Thoracic aorta (tissue), 2 donors: ENCODE data around the gene MAOA. TPM values are rescaled to one million over a fixed set of nuclear protein-coding genes. Genes with fewer than 3 reads are reported as not detected.
"Not testable (repeated sequence)": the region's sequence is repeated elsewhere in the genome, so short reads cannot be mapped to it uniquely, and the experiment has no call there.

ENCODE experiments used
- ATAC-seq: fragments of 150-250 bp; one replicate; pipeline ENCODE4 v1.8.0; 2017; ENCODE audit warnings: low read depth; ENCODE audit not compliant: insufficient number of reproducible peaks, low FRiP score
- DNase-seq: peaks from one replicate; pipeline ENCODE4 v3.0.0-alpha.2; 2020; ENCODE audit warnings: low spot score
- H3K27ac ChIP-seq, 2 donors: fragments of 200-600 bp; sonication (generic); 1 replicate in 1 of 2; 2 replicates in 1 of 2; pipeline ENCODE4 v1.5.1; 2016; ENCODE audit warnings: mild to moderate bottlenecking in 2 of 2, moderate library complexity in 2 of 2
- H3K27me3 ChIP-seq: fragments of 200-600 bp; sonication (generic); replicated peaks from 2 replicates; pipeline ENCODE4 v1.6.0; 2016; ENCODE audit warnings: mild to moderate bottlenecking; ENCODE audit not compliant: insufficient read depth
- H3K36me3 ChIP-seq: fragments of 200-600 bp; sonication (generic); one replicate; pipeline ENCODE4 v1.5.1; 2016
- H3K4me1 ChIP-seq, 2 donors: fragments of 200-600 bp; sonication (generic); 1 replicate in 1 of 2; 2 replicates in 1 of 2; pipeline versions ENCODE4 v1.5.1 to v1.6.0; 2016; ENCODE audit warnings: low read depth in 2 of 2, mild to moderate bottlenecking in 1 of 2; ENCODE audit not compliant: control insufficient read depth in 1 of 2
- H3K4me3 ChIP-seq: fragments of 200-600 bp; sonication (generic); 2 replicates; pipeline ENCODE4 v1.5.1; 2016; ENCODE audit warnings: mild to moderate bottlenecking
- H3K9me3 ChIP-seq: fragments of 200-600 bp; sonication (generic); 2 replicates; pipeline ENCODE4 v1.5.1; 2016
- CTCF ChIP-seq: fragments of 200-600 bp; sonication (generic); IDR thresholded peaks from one replicate; pipeline ENCODE4 v1.5.1; 2019; ENCODE audit warnings: antibody characterized with exemption
- total RNA-seq, 2 donors: library from RNA; depleted of rRNA; stranded (reverse); fragments of >200 nt; gene quantifications; one replicate each; pipeline versions ENCODE4 v1.1.0 to v1.2.3, GENCODE V29; 2016

The MAOA gene
- total RNA-seq: 10 to 100 TPM; 85.1 to 98.2 TPM

- TF ChIP-seq CTCF: no peak
- H3K36me3 ChIP-seq: no peaks in the 10 kb centered on the region
- no peaks in the 10 kb centered on the region for H3K27me3 ChIP-seq
- peak; percentile 14 for ATAC-seq
- peak within 1 kb of the TSS; percentile 87 to 89 for H3K27ac ChIP-seq
- H3K4me3 ChIP-seq: peak within 1 kb of the TSS; percentile 85
- H3K4me1 ChIP-seq: peaks cover 2 to 5% of the 10 kb centered on the region in 2 donors
- H3K9me3 ChIP-seq: no peaks in the 10 kb centered on the region
- peak; percentile 49 for DNase-seq
Measured at GRCh38 chrX:43656005-43656494, at the start of gene MAOA. Gene MAOA, plus strand, starts transcription at chrX:43656299. Its CDS starts 43 bp downstream, at chrX:43656342.

GRCh38 chrX:43612400-43612799 is 43.7 kb upstream of the MAOA start:
- no peak for ATAC-seq
- Histone ChIP-seq H3K4me3 (no peak overlapping the region), H3K4me1 (no peaks in the 10 kb centered on the region), H3K36me3 (no peaks in the 10 kb centered on the region), H3K9me3 (no peaks in the 10 kb centered on the region), H3K27me3 (no peaks in the 10 kb centered on the region), H3K27ac (no peak overlapping the region)
- no peak for DNase-seq
- TF ChIP-seq CTCF: no peak

GRCh38 chrX:43615660-43616059 is 40.4 kb upstream of the MAOA start:
- no peak for ATAC-seq
- Histone ChIP-seq H3K4me3 (no peak overlapping the region), H3K4me1 (no peaks in the 10 kb centered on the region), H3K27ac (no peak overlapping the region), H3K36me3 (no peaks in the 10 kb centered on the region), H3K27me3 (no peaks in the 10 kb centered on the region), H3K9me3 (no peaks in the 10 kb centered on the region)
- no peak for DNase-seq
- no peak for TF ChIP-seq CTCF

- Histone ChIP-seq H3K4me1 (no peaks in the 10 kb centered on the region), H3K27me3 (no peaks in the 10 kb centered on the region), H3K36me3 (no peaks in the 10 kb centered on the region), H3K9me3 (no peaks in the 10 kb centered on the region), H3K4me3 (no peak overlapping the region), H3K27ac (no peak overlapping the region)
- TF ChIP-seq CTCF: no peak
- ATAC-seq (no peak), DNase-seq (no peak)
Measured at GRCh38 chrX:43618366-43619205, 37.5 kb upstream of the MAOA start.

GRCh38 chrX:43619861-43620260 is 36.2 kb upstream of the MAOA start:
- not testable (repeated sequence) for ATAC-seq, H3K27ac ChIP-seq, DNase-seq, H3K4me3 ChIP-seq, H3K9me3 ChIP-seq, H3K4me1 ChIP-seq, H3K36me3 ChIP-seq, H3K27me3 ChIP-seq
